Endothelial cell of umbilical vein (primary cell): Measurements from ENCODE around the gene MUC5AC. TPM values are rescaled to one million over a fixed set of nuclear protein-coding genes. Genes with fewer than 3 reads are reported as not detected.

Experiments
- BruUV-seq: library from RNA; stranded (reverse); fragments of 400-500 nt; replicated peaks from 2 replicates; lab custom pipeline; 2021; lab: Mats Ljungman, UMichigan
- CTCF ChIA-PET: fragments of 300-600, 350-600 bp; sonication (Branson Sonifier 250); formaldehyde crosslinking; loops from one replicate; lab custom pipeline; 2021; ENCODE audit warnings: antibody characterized with exemption, inconsistent platforms; lab: Charles Lee
- POLR2A ChIA-PET: fragments of 300-600, 350-600 bp; sonication (Branson Sonifier 250); formaldehyde crosslinking; loops from one replicate; lab custom pipeline; 2021; ENCODE audit warnings: antibody characterized with exemption, inconsistent platforms; lab: Charles Lee
- DNase-seq: peaks from one replicate; pipeline ENCODE4 v3.0.0-alpha.2; 2011; ENCODE audit warnings: low read depth, low spot score
- FAIRE-seq: peaks from 2 replicates; lab custom pipeline; 2011; peaks lifted over from hg19 to GRCh38; lab: Jason Lieb, UNC
- H2AFZ ChIP-seq: 2 replicates; pipeline ENCODE4 v1.6.0; 2012; ENCODE audit warnings: low read depth, low read length, control low read depth, inconsistent platforms
- H3K27ac ChIP-seq: 2 replicates; pipeline ENCODE4 v1.5.1; 2011; ENCODE audit warnings: low read depth, mild to moderate bottlenecking, control low read depth, low read length, moderate library complexity; ENCODE audit not compliant: insufficient read depth
- H3K27me3 ChIP-seq, 2 experiments: 2 replicates each; pipeline versions ENCODE4 v1.6.0 to v1.6.1; 2011; ENCODE audit warnings: low read length in 2 of 2, mixed read lengths in 1 of 2; ENCODE audit not compliant: control insufficient read depth in 2 of 2, insufficient read depth in 2 of 2
- H3K36me3 ChIP-seq, 2 experiments: 2 replicates in 1 of 2; 3 replicates in 1 of 2; pipeline ENCODE4 v1.5.1; 2011; ENCODE audit warnings: low read length in 2 of 2, mild to moderate bottlenecking in 1 of 2, moderate library complexity in 1 of 2; ENCODE audit not compliant: control insufficient read depth in 2 of 2, insufficient read depth in 2 of 2; ENCODE audit errors: extremely low read depth in 1 of 2
- H3K4me1 ChIP-seq: 3 replicates; pipeline ENCODE4 v1.5.1; 2011; ENCODE audit warnings: mild to moderate bottlenecking, low read length; ENCODE audit not compliant: control insufficient read depth, insufficient read depth; ENCODE audit errors: extremely low read depth
- H3K4me2 ChIP-seq: 2 replicates; pipeline ENCODE4 v1.6.1; 2011; ENCODE audit warnings: low read length, control low read depth, mixed read lengths; ENCODE audit not compliant: insufficient read depth
- H3K4me3 ChIP-seq, 3 experiments: fragments of 200-600 bp in 1 of 3; sonication (generic), shearing (Covaris generic) in 1 of 3; replicated peaks in 1 of 3; 2 replicates each; pipeline ENCODE4 v1.5.1; 2011 to 2016; ENCODE audit warnings: control low read depth in 3 of 3, low read length in 3 of 3, mild to moderate bottlenecking in 2 of 3, inconsistent platforms in 1 of 3, low read depth in 1 of 3, moderate library complexity in 1 of 3; ENCODE audit not compliant: insufficient read depth in 1 of 3
- H3K79me2 ChIP-seq: 2 replicates; pipeline ENCODE4 v1.6.0; 2012; ENCODE audit warnings: low read length, inconsistent platforms; ENCODE audit not compliant: control insufficient read depth, insufficient read depth
- H3K9ac ChIP-seq: replicated peaks from 2 replicates; pipeline ENCODE3; 2011; ENCODE audit warnings: low read length, control low read depth; ENCODE audit not compliant: insufficient read depth; ENCODE audit errors: extremely low read depth
- H3K9me1 ChIP-seq: replicated peaks from 3 replicates; pipeline ENCODE4 v1.6.0; 2011; ENCODE audit warnings: mild to moderate bottlenecking, low read length; ENCODE audit not compliant: control insufficient read depth, insufficient read depth; ENCODE audit errors: extremely low read depth
- H3K9me3 ChIP-seq: replicated peaks from 2 replicates; pipeline ENCODE4 v1.5.1; 2012; ENCODE audit warnings: low read length, inconsistent platforms; ENCODE audit not compliant: control insufficient read depth, insufficient read depth
- H4K20me1 ChIP-seq: replicated peaks from 2 replicates; pipeline ENCODE3; 2011; ENCODE audit warnings: mild to moderate bottlenecking, low read length; ENCODE audit not compliant: control insufficient read depth, insufficient read depth; ENCODE audit errors: extremely low read depth
- EZH2 ChIP-seq: IDR thresholded peaks from 2 replicates; pipeline ENCODE4 v1.6.1; 2012; ENCODE audit warnings: borderline replicate concordance, low read depth, mild to moderate bottlenecking, moderate library complexity, low read length, inconsistent platforms; ENCODE audit not compliant: severe bottlenecking
- FOS ChIP-seq: IDR thresholded peaks from 2 replicates; pipeline ENCODE4 v1.6.1; 2011; ENCODE audit warnings: mild to moderate bottlenecking, low read length, moderate library complexity, borderline replicate concordance; ENCODE audit not compliant: insufficient read depth
- GATA2 ChIP-seq: IDR thresholded peaks from 2 replicates; pipeline ENCODE4 v1.7.0; 2011; ENCODE audit warnings: low read depth, mild to moderate bottlenecking, moderate library complexity, mixed read lengths, low read length; ENCODE audit not compliant: insufficient read length, insufficient read depth
- JUN ChIP-seq: IDR thresholded peaks from 2 replicates; pipeline ENCODE4 v1.6.1; 2011; ENCODE audit warnings: borderline replicate concordance, low read depth; ENCODE audit not compliant: insufficient read length, insufficient read depth
- MAX ChIP-seq: IDR thresholded peaks from 2 replicates; pipeline ENCODE4 v1.6.1; 2011; ENCODE audit not compliant: insufficient read depth, insufficient read length
- MYC ChIP-seq: IDR thresholded peaks from one replicate; pipeline ENCODE4 v1.6.1; 2011; ENCODE audit warnings: mild to moderate bottlenecking, low read depth, low read length
- POLR2A ChIP-seq: IDR thresholded peaks from 2 replicates; pipeline ENCODE4 v1.6.1; 2012; ENCODE audit warnings: low read depth, mild to moderate bottlenecking, control low read depth, low read length
- dilution Hi-C: fragments of 300-500 bp; cut with MboI; formaldehyde crosslinking; loops from one replicate; pipeline ENCODE4 v1.15.0; 2019; ENCODE audit warnings: low sequenced_read_pairs; ENCODE audit not compliant: extremely low pct_ligation_motif_present
- intact Hi-C: fragments of 100-400 bp; cut with micrococcal nuclease; formaldehyde crosslinking; loops from one replicate; pipeline ENCODE4 v1.10.0; 2022
- polyA plus RNA-seq, 4 experiments: library from polyadenylated mRNA; depleted of rRNA in 3 of 4; stranded (reverse) in 3 of 4; unstranded in 1 of 4; fragments of >200 nt; gene quantifications; 2 replicates each; pipeline versions ENCODE4 v1.2.1 to v1.2.3, GENCODE V29; 2011 to 2012; ENCODE audit warnings: missing spikeins in 1 of 4
- total RNA-seq: library from RNA; stranded (reverse); gene quantifications from 2 replicates; pipeline ENCODE4 v1.2.3, GENCODE V29; 2021
- TF ChIP-seq, protein P1 (sequence below), 2 donors: IDR thresholded peaks; 1 replicate in 1 of 2; 2 replicates in 1 of 2; pipeline ENCODE4 v1.5.1; 2011; ENCODE audit warnings: low read length in 2 of 2, mild to moderate bottlenecking in 2 of 2, moderate library complexity in 2 of 2, control low read depth in 1 of 2, inconsistent platforms in 1 of 2, low read depth in 1 of 2; ENCODE audit not compliant: insufficient read depth in 1 of 2; ENCODE audit errors: extremely low read depth in 1 of 2

The MUC5AC gene
- total and polyA plus RNA-seq, 2 donors (not counting 3 experiments of a cell fraction or from before 2014, with no cell fraction given), result not detected

GRCh38 chr11:1171985-1172728 lies 14.4 kb downstream of the MUC5AC start:
- ChIA-PET CTCF (no interaction called here), POLR2A (no interaction called here)
- no TSS peak for BruUV-seq
- Histone ChIP-seq H3K36me3 (no peaks in the 10 kb centered on the region), H3K27me3 (no peaks in the 10 kb centered on the region), H3K4me3 (no peak overlapping the region), H2AFZ (no peak overlapping the region), H3K9me3 (no peaks in the 10 kb centered on the region), H3K4me1 (no peaks in the 10 kb centered on the region), H3K27ac (no peak overlapping the region), H3K4me2 (no peak overlapping the region), H4K20me1 (no peaks in the 10 kb centered on the region), H3K9ac (no peak overlapping the region), H3K9me1 (no peaks in the 10 kb centered on the region), H3K79me2 (no peaks in the 10 kb centered on the region)
- intact Hi-C loops, result no loop called here
- no peak for TF ChIP-seq GATA2
- TF ChIP-seq, protein P1, sequence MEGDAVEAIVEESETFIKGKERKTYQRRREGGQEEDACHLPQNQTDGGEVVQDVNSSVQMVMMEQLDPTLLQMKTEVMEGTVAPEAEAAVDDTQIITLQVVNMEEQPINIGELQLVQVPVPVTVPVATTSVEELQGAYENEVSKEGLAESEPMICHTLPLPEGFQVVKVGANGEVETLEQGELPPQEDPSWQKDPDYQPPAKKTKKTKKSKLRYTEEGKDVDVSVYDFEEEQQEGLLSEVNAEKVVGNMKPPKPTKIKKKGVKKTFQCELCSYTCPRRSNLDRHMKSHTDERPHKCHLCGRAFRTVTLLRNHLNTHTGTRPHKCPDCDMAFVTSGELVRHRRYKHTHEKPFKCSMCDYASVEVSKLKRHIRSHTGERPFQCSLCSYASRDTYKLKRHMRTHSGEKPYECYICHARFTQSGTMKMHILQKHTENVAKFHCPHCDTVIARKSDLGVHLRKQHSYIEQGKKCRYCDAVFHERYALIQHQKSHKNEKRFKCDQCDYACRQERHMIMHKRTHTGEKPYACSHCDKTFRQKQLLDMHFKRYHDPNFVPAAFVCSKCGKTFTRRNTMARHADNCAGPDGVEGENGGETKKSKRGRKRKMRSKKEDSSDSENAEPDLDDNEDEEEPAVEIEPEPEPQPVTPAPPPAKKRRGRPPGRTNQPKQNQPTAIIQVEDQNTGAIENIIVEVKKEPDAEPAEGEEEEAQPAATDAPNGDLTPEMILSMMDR (IDR thresholded peaks at IDR 0.05; ENCODE audit: extremely low read depth in 1 of 2, insufficient read depth in 1 of 2, low read depth in 1 of 2, low read length in 2 of 2), result no peak
- no peak for TF ChIP-seq MAX
- DNase-seq (no peak), FAIRE-seq (no peak)
- dilution Hi-C loops, result no loop called here

GRCh38 chr11:1172729-1173117 lies 15.0 kb downstream of the MUC5AC start:
- ChIA-PET POLR2A (no interaction called here), CTCF (no interaction called here)
- FAIRE-seq (no peak), DNase-seq (no peak)
- Histone ChIP-seq H2AFZ (no peak overlapping the region), H3K4me2 (no peak overlapping the region), H3K9me3 (no peaks in the 10 kb centered on the region), H3K9me1 (no peaks in the 10 kb centered on the region), H4K20me1 (no peaks in the 10 kb centered on the region), H3K27ac (no peak overlapping the region), H3K27me3 (no peaks in the 10 kb centered on the region), H3K79me2 (no peaks in the 10 kb centered on the region), H3K4me1 (no peaks in the 10 kb centered on the region), H3K36me3 (no peaks in the 10 kb centered on the region), H3K9ac (no peak overlapping the region), H3K4me3 (no peak overlapping the region)
- intact Hi-C loops, result no loop called here
- TF ChIP-seq POLR2A, result no peak
- no peak for TF ChIP-seq GATA2
- TF ChIP-seq MAX, result no peak
- TF ChIP-seq JUN, result no peak
- TF ChIP-seq MYC, result no peak
- TF ChIP-seq, protein P1 (IDR thresholded peaks at IDR 0.05; ENCODE audit: extremely low read depth in 1 of 2, insufficient read depth in 1 of 2, low read depth in 1 of 2, low read length in 2 of 2), result no peak
- no peak for TF ChIP-seq EZH2
- TF ChIP-seq FOS, result no peak
- dilution Hi-C loops, result no loop called here
- BruUV-seq, result no TSS peak
